Inflammatory macrophage treated with lipopolysaccharide for 1 hour (primary cell): ENCODE results near the gene CHMP6.
"Not testable (repeated sequence)": the region's sequence is repeated elsewhere in the genome, so short reads cannot be mapped to it uniquely, and the experiment has no call there.

Experiments used
- DNase-seq, 2 donors: peaks; one replicate each; pipeline ENCODE4 v3.0.0-alpha.2; 2020 to 2022

CHMP6 gene

DNA sequence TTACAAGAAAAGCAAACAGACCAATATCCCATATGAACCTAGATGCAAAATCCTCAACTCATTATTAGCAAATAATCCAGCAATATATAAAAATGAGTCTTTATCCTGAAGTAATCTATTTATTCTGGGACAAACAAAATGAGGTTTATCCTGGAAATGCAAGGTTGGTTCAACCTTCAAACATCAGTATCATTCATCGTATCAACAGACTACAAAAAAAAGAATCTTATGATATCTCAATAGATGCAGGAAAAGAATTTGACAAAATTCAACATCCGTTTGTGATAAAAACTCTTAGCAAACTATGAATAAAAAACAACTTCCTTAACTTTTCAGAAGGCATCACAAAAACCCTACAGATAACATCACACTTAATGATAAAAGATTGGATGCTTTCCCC is 24.9 kb downstream of the CHMP6 start:
- DNase-seq, result no peak

- DNase-seq, result not testable (repeated sequence)
Observed at GRCh38 chr17:81017330-81017729, 25.7 kb downstream of the CHMP6 start.

GRCh38 chr17:81018044-81018802 is 26.6 kb downstream of the CHMP6 start:
- no peak for DNase-seq

GRCh38 chr17:81019563-81020442 is 28.2 kb downstream of the CHMP6 start:
- no peak for DNase-seq

- no peak for DNase-seq
Observed at GRCh38 chr17:81020443-81020766, 28.8 kb downstream of the CHMP6 start.

DNA sequence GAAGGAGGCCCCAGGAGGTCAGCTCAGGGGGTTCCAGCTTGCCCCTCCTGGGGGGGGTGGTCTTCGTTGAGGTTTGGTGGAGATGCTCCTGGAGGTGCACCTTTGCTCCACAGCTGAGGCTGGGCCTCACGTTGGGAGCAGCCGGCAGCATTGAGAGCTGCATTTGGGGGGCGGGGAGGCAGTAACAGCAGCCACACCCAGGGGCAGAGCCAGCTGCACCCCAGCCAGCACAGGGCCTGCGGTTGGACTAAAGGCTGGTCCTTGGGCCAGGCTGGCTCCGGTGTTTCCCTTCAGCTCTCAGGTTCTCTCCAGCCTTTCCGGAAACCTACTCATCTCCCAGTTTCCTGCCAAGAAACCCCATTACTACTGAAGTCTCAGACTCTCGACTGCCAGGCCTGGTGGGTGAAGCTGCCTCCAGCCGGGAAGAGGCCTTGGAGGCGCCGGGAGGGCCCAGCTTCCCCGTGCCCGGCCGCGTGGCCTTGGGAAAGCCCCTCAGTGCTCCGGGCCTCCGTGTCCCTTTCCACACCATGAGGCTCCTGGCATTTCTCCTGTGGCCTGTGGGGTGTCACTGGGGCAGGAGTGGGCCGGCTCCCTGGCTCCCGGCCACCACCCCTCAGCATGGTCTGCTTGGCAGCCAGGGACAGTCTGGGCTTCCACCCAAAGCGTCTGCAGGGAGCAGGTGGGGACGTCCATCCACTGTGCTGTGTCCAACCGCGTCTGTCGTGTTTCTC is 29.3 kb downstream of the CHMP6 start:
- DNase-seq, result no peak

GRCh38 chr17:81021531-81022343 is 30.1 kb downstream of the CHMP6 start:
- no peak for DNase-seq

DNA sequence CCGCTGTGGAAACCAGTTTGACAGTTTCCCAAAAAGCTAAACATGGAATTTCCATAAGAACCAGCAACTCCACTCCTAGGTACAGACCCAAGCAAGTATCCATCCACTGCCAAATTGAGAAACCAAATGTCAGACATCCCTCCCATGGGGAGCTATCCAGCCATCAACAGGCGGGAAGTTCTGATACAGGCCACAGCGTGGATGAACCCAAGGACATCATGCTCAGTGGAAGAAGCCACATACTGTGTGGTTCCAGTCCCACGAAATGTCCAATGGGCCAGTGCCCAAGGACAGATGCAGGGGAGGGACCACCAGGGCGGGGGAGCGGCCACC is 30.7 kb downstream of the CHMP6 start:
- DNase-seq, result no peak

DNA sequence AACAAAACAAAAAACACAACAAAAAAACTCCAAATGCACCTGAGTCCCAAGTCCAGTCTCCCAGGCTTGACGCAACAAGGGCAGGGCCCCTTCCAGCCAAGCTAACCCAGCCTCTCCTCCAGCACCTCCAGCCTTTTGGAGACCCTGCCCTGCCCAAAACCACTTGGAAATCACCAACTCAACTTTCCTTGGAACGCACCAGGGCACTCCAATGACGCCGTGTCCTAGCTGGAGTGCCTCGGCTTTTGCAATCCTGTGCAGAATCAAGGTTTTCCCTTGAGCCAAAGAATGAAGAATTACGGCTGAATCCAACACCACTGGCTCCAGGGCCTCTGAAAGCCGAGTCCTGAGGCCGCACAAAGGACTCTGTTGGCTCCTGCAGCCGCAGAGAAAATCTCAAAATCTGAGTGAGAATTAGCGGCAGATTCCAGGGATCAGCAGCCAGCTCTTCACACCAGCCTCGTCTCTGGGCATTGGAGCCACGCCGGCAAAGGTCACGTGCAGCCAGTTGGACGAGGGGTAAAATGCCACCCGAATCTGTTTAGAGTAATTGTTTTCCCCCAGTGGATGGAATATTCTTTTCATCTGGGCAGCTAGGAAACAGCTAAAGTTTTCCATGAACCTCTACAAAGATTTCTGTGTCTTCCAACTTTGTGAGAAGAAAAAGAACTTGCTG is 33.6 kb downstream of the CHMP6 start:
- DNase-seq, result no peak

DNA sequence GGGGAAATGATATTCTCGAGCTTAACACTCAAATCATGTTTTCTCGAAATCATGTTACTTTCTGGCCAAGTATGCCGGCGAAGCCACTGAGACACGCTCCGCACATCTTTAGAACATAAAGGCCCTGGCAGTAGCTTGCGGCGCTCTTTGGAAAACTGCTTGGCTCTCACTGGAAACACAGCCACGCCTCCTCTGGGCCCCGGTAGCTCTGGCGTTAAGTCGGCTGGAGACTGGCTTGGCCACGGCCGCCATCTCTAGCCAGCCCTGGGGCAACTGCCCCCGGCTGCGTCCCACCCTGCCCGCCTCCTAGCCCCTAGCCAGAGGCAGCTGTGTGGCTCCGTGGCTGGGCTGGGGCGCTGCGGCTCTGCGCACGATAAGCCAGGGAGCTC is 34.1 kb downstream of the CHMP6 start:
- no peak for DNase-seq

- DNase-seq, result no peak
Observed at GRCh38 chr17:81026266-81027036, 34.8 kb downstream of the CHMP6 start.

GRCh38 chr17:81027038-81027437 is 35.4 kb downstream of the CHMP6 start:
- DNase-seq, result no peak

GRCh38 chr17:81027591-81028505 is 36.2 kb downstream of the CHMP6 start:
- no peak for DNase-seq

GRCh38 chr17:81028506-81028858 is 36.8 kb downstream of the CHMP6 start:
- DNase-seq, result no peak

DNA sequence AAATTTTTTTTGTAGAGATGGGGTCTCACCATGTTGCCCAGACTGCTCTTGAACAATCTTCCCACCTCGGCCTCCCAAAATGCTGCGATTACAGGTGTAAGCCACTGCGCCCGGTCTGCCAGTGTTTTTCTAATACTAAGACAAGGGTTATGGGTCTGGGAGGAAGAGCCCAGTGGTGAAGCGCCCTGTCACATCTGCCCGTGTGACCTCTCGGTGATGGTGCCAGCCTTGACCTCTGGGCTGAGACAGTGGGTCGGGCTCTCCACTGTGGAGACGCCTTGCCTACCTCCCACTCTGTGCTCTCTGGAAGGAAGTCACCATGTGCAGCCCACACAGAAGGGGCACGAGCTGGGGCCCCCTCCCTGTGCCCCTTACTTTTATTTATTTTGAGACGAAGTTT is 38.2 kb downstream of the CHMP6 start:
- DNase-seq, result no peak

- DNase-seq, result not testable (repeated sequence)
Observed at GRCh38 chr17:81030312-81030711, 38.7 kb downstream of the CHMP6 start.

GRCh38 chr17:81030741-81031565 is 39.3 kb downstream of the CHMP6 start:
- DNase-seq, result no peak

DNA sequence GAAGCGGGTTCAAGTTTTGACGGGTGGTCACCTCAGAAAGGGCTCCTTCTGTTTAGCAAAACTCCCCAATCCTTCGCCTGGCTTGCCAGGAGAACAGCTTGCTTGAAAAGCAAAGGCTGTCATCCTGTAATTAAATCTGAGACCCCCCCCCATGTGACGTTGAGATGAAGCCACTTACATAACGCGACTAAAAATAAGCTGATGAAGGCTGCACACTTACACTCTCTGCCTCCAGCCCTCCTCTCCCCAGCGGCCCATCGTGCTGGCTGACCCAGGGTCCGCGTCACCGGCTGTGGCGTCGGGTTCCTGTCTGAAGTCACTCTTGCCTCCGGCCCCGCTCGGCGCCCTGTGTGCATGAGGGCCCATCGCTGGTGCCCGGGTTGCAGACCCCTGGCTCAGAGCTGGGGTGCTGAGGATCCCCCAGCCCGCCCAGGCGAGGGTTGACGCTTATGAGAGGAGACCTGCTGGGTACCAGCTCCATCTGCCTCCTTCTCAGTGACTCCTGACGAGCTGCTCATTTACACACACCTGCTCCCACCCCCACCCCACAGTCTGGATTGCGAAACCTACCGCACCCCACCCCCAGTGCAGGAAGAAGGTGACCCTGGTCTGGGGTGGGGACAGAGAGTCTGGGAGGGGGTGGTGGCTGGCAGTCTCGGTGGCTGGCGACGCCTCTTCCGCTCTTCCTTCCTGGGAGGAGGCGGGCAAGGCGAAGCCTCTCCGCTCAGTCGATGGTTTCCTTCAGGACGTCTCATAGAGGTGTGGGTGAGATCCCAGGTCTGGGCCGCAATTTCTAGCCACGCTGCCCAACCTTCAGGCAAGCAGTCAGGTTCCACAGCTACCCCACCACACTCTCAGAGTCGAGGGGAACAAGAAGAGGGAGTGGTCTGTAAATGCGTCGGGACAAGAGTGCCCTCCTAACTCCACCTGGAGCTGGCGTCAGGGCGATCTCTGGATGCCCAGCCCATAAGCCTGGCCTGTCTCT is 40.2 kb downstream of the CHMP6 start:
- no peak for DNase-seq
